ENCODE measurements around the gene TUBGCP4. TPM values are rescaled to one million over a fixed set of nuclear protein-coding genes. Genes with fewer than 3 reads are reported as not detected.

TUBGCP4 gene
- total RNA-seq, 1 experiment from 2014 or later: 23.5 TPM

DNA sequence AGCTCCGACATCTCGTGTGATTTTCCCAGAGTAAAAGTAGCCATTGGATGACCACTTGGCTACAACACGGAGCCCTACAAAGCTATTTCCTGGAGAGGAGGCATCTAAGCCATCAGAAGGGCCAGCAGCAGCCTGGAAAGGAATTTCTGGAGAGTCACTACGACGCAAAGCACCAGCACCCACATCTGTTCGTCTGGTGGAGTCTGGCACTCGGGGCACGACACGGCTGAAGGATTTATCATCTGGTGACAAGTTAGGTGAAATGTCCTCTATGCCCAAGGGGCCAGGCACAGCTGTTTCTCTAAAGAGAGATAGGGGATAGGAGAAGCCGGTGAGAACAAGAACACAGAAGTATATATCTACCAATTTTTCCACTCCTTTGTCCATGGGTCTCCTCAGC lies 49.5 kb downstream of the TUBGCP4 start:
- Histone ChIP-seq H3K4ac (ENCODE audit: low read depth, low read length) (no peak overlapping the region), H4K91ac (ENCODE audit: insufficient read length, low read depth, low read length) (no peak overlapping the region), H3K23me2 (ENCODE audit: insufficient read length, low read depth, low read length, poor library complexity, severe bottlenecking) (no peaks in the 10 kb centered on the region), H2BK20ac (ENCODE audit: low read depth, low read length, poor library complexity, severe bottlenecking) (no peak overlapping the region), H2AK5ac (ENCODE audit: insufficient read length, low read length) (no peak overlapping the region), H3K27ac (ENCODE audit: insufficient read length, low read depth, low read length) (no peak overlapping the region), H3K18ac (ENCODE audit: insufficient read length, low read depth, low read length) (no peak overlapping the region), H3K4me2 (ENCODE audit: insufficient read depth, insufficient read length, low read length) (no peak overlapping the region), H3K56ac (ENCODE audit: insufficient read length, low read depth, low read length) (no peak overlapping the region), H2BK5ac (ENCODE audit: insufficient read length, low read length) (no peak overlapping the region), H3T11ph (ENCODE audit: low read length) (no peak overlapping the region), H2BK15ac (ENCODE audit: low read depth, low read length) (no peak overlapping the region), H3K79me1 (ENCODE audit: insufficient read depth, low read depth, low read length, poor library complexity, severe bottlenecking) (no peaks in the 10 kb centered on the region), H3K79me2 (ENCODE audit: insufficient read depth, low read length) (no peaks in the 10 kb centered on the region), H4K20me1 (ENCODE audit: control insufficient read depth, insufficient read depth, insufficient read length) (no peaks in the 10 kb centered on the region), H4K5ac (ENCODE audit: insufficient read length, low read depth, low read length) (no peak overlapping the region), H3K9me3 (ENCODE audit: control insufficient read depth, low read depth, low read length) (no peaks in the 10 kb centered on the region), H3K9ac (ENCODE audit: extremely low read depth, insufficient read length, low read length) (no peak overlapping the region), H2BK120ac (ENCODE audit: low read depth, low read length, poor library complexity, severe bottlenecking) (no peak overlapping the region), H2AFZ (ENCODE audit: low read length) (no peak overlapping the region), H3K23ac (ENCODE audit: insufficient read length, low read depth, low read length) (no peak overlapping the region), H4K8ac (replicated peaks; ENCODE audit: insufficient read length, low read depth, low read length) (no peak overlapping the region), H3K14ac (ENCODE audit: insufficient read depth, low read length) (no peak overlapping the region), H3K27me3 (ENCODE audit: insufficient read depth, low read length) (no peaks in the 10 kb centered on the region), H2BK12ac (ENCODE audit: insufficient read length, low read depth, low read length) (no peak overlapping the region), H3K4me1 (ENCODE audit: insufficient read depth, low read length) (no peaks in the 10 kb centered on the region)
- Mint-ChIP-seq H3K27ac (no peak overlapping the region; a peak in 1 of 7 replicates), H3K27me3 (ENCODE audit: low read depth) (no peaks in the 10 kb centered on the region), H3K9me3 (no peaks in the 10 kb centered on the region), H3K4me3 (no peak overlapping the region), H3K36me3 (ENCODE audit: insufficient read depth in 1 of 3, low read depth in 3 of 3) (peaks cover 43 to 89% (median 72%) of the 10 kb centered on the region in 3 experiments), H3K4me1 (no peaks in the 10 kb centered on the region)
- DNase-seq: no peak
- WGBS (ENCODE audit: extremely low coverage, insufficient read length, low lambda C conversion rate): no CpG with 5 or more reads among the region's 10 CpGs
- no peak for TF ChIP-seq CTCF (conservative IDR thresholded peaks at IDR 0.05)
